ENCODE measurements around the gene FOXE3.

GRCh38 chr1:47416319-47417169 is 459 bp downstream of the FOXE3 start:
- TF ChIP-seq POLR2A (IDR thresholded peaks at IDR 0.05) = no peak
- TF ChIP-seq CTCF (IDR thresholded peaks at IDR 0.05 in 4 of 5, conservative IDR thresholded peaks at IDR 0.05 in 1 of 5) = no peak

All from gastrocnemius medialis (tissue), 4 donors.